Gastrocnemius medialis (tissue), 4 donors: Measurements from ENCODE around the gene TRIM51G. TPM values are rescaled to one million over a fixed set of nuclear protein-coding genes. Genes with fewer than 3 reads are reported as not detected.
"Not testable (repeated sequence)": the region's sequence is repeated elsewhere in the genome, so short reads cannot be mapped to it uniquely, and the experiment has no call there.

Experiments
- ATAC-seq, 2 donors: fragments of 150-250 bp; one replicate each; pipeline ENCODE4 v1.9.1; 2016
- DNase-seq, 2 donors: peaks; one replicate each; pipeline ENCODE4 v3.0.0-alpha.2; 2019
- H3K27ac ChIP-seq, 4 donors: fragments of 200-600 bp; sonication (generic); 1 replicate in 1 of 4; 2 replicates in 3 of 4; pipeline ENCODE4 v1.5.1; 2016 to 2018; ENCODE audit warnings: mild to moderate bottlenecking in 2 of 4, moderate library complexity in 1 of 4
- H3K27me3 ChIP-seq, 3 donors: fragments of 200-600 bp; sonication (generic) in 2 of 3; 1 replicate in 1 of 3; 2 replicates in 2 of 3; pipeline versions ENCODE4 v1.5.1 to v1.6.0; 2016 to 2019; ENCODE audit warnings: mild to moderate bottlenecking in 1 of 3, moderate library complexity in 1 of 3
- H3K36me3 ChIP-seq, 2 donors: fragments of 200-600 bp; sonication (generic) in 1 of 2; one replicate each; pipeline ENCODE4 v1.5.1; 2017 to 2018
- H3K4me1 ChIP-seq, 2 donors: fragments of 200-600 bp; sonication (generic) in 1 of 2; one replicate each; pipeline ENCODE4 v1.5.1; 2016 to 2017; ENCODE audit warnings: mild to moderate bottlenecking in 2 of 2
- H3K4me3 ChIP-seq, 4 donors: fragments of 200-600 bp; sonication (generic) in 3 of 4; 1 replicate in 1 of 4; 2 replicates in 3 of 4; pipeline ENCODE4 v1.5.1; 2016 to 2019; ENCODE audit warnings: mild to moderate bottlenecking in 2 of 4
- H3K9me3 ChIP-seq, 3 donors: fragments of 200-600 bp; sonication (generic) in 2 of 3; 1 replicate in 1 of 3; 2 replicates in 2 of 3; pipeline ENCODE4 v1.5.1; 2016 to 2019
- in situ Hi-C, 4 donors: fragments of 200-750 bp; cut with MboI; loops; one replicate each; pipeline versions ENCODE4 v1.15.0 to v1.8.0; 2017; ENCODE audit warnings: low sequenced_read_pairs in 4 of 4
- intact Hi-C: fragments of 100-400 bp; cut with DNase I; formaldehyde crosslinking; loops from one replicate; pipeline ENCODE4 v1.15.1; 2023; ENCODE audit warnings: low total_unique reads
- total RNA-seq, 4 donors: library from RNA; depleted of rRNA; stranded (reverse); fragments of >200 nt; gene quantifications; one replicate each; pipeline versions ENCODE4 v1.1.0 to v1.2.3, GENCODE V29; 2016

TRIM51G gene, protein sequence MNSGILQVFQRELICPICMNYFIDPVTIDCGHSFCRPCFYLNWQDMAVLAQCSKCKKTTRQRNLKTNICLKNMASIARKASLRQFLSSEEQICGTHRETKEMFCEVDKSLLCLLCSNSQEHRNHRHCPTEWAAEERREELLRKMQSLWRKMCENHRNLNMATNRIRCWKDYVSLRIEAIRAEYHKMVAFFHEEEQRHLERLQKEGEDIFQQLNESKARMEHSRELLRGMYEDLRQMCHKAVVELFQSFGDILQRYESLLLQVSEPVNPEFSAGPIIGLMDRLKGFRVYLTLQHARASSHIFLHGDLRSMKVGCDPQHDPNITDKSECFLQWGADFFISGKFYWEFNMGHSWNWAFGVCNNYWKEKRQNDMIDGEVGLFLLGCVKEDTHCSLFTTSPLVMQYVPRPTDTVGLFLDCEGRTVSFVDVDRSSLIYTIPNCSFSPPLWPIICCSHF
- total RNA-seq, result not detected

DNA sequence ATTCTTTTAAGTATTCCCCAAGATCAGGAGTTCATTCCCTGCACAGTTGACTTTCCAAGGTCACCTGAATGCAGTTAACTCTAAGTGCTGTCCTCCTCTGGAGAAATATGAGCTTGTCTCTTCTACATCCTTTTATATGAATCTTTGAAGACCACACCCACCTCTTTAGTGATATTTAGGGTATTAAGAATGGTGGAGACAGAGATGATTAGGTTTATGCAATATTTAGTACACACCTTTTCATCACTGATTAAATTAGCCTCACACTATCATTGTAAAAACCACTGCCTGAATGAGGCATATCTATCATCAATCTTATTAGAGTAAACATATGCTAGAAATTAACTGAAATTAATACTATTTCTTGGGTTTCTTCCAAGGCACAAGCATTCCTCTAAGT lies at the start of gene TRIM51G:
TSS of gene TRIM51G (minus strand) at position 101 of the 400 bp plus-strand sequence. CDS start 2,190 bp downstream, outside the sequence.
- H3K4me1 ChIP-seq, DNase-seq, intact Hi-C loops, H3K4me3 ChIP-seq, H3K36me3 ChIP-seq, H3K27ac ChIP-seq, in situ Hi-C loops, H3K27me3 ChIP-seq, H3K9me3 ChIP-seq, ATAC-seq: not testable (repeated sequence)

DNA sequence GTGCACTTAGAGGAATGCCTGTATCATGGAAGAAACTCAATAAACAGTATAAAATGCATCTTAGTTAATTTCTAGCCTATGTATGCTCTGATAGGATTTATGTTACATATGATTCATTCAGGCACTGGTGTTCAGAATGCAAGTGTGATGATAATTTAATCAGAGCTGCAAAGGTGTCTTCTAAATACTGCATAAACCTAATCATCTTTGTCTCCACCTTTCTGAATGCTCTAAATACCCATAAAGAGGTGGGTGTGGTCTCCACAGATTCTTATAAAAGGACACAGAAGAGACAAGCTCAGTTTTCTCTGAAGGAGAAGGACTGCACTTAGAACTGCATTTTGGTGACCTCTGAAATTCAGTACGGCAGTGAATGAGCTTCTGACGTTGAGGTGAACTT lies 44.8 kb upstream of the TRIM51G start, which contains the start of gene TRIM49B:
TSS of gene TRIM49B (plus strand) at position 301 of the 400 bp plus-strand sequence. CDS start 2,777 bp downstream, outside the sequence.
- in situ Hi-C loops, H3K27me3 ChIP-seq, H3K4me1 ChIP-seq, H3K4me3 ChIP-seq, DNase-seq, ATAC-seq, H3K9me3 ChIP-seq, intact Hi-C loops, H3K27ac ChIP-seq, H3K36me3 ChIP-seq: not testable (repeated sequence)

DNA sequence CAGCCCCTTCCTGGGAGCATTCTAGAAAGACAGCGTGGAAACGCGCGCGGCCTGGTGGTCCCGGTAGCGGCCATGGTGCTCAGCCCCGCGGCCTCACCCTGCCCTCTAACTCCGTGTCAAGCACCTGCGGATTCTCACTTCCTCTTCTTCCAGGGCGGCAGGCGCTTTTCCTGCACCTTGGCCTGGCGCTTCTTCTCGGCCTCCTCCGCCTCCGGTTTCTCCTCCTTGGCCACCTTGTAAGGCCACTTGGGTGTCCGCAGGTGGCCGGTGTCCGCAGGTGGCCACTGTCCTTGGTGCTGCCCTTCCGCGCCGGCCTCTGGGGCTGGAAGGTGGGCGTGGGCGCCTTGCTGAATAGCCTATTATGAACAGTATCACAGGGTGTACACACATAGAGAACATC lies 15.1 kb downstream of the TRIM51G start:
- H3K4me3 ChIP-seq, ATAC-seq, H3K27ac ChIP-seq, DNase-seq, intact Hi-C loops, H3K4me1 ChIP-seq, H3K27me3 ChIP-seq, H3K36me3 ChIP-seq, in situ Hi-C loops, H3K9me3 ChIP-seq: not testable (repeated sequence)

DNA sequence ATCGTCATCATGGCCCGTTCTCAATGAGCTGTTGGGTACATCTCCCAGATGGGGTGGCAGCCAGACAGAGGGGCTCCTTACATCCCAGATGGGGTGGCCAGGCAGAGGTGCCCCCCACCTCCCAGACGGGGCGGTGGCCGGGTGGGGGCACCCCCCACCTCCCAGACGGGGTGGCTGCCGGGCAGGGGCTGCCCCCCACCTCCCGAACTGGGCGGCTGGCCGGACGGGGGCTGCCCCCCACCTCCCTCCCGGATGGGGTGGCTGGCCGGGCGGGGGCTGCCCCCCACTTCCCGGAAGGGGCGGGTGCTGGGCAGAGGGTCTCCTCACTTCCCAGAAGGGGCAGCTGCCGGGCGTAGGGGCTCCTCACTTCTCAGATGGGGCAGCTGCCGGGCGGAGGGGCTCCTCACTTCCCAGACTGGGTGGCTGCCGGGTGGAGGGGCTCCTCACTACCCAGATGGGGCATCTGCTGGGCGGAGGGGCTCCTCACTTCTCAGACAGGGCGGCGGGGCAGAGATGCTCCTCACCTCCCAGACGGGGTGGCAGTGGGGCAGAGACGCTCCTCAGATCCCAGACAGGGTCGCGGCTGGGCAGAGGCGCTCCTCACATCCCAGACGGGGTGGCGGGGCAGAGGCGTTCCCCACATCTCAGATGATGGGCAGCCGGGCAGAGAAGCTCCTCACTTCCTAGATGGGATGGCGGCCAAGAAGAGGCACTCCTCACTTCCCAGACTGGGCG lies 28.2 kb downstream of the TRIM51G start:
- H3K36me3 ChIP-seq, DNase-seq, ATAC-seq, in situ Hi-C loops, H3K27ac ChIP-seq, H3K4me1 ChIP-seq, intact Hi-C loops, H3K27me3 ChIP-seq, H3K9me3 ChIP-seq, H3K4me3 ChIP-seq: not testable (repeated sequence)

DNA sequence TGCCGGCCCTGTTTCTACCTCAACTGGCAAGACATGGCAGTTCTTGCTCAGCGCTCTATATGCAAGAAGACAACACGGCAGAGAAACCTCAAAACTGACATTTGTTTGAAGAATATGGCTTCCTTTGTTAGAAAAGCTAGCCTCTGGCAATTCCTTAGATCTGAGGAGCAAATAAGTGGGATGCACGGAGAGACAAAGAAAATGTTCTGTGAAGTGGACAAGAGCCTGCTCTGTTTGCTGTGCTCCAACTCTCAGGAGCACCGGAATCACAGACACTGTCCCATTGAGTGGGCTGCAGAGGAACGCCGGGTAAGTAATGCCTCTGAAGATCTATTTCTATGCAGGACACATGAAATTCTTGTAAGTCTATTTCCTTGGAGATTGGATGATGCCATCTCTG lies 37.9 kb downstream of the TRIM51G start:
- intact Hi-C loops, DNase-seq, H3K27ac ChIP-seq, H3K4me3 ChIP-seq, H3K36me3 ChIP-seq, H3K9me3 ChIP-seq, H3K4me1 ChIP-seq, H3K27me3 ChIP-seq, ATAC-seq, in situ Hi-C loops: not testable (repeated sequence)

Other genes starting within 250 kb of the TRIM51G start
- gene TRIM49B, start 44.9 kb upstream of the TRIM51G start, total RNA-seq, result not detected
- not detected for gene TRIM64C, start 75.2 kb upstream of the TRIM51G start, total RNA-seq
- not detected for gene FOLH1, start 224.7 kb upstream of the TRIM51G start, total RNA-seq